ENCODE results near the gene CCDC120.

CCDC120 gene

GRCh38 chrX:49106296-49106695 lies 47.5 kb downstream of the CCDC120 start:
- TF ChIP-seq CTCF (IDR thresholded peaks at IDR 0.05), result no peak

GRCh38 chrX:49106930-49107329 lies 48.1 kb downstream of the CCDC120 start:
- H3K9me3 ChIP-seq, result no peaks in the 10 kb centered on the region
- no peak overlapping the region for H3K4me3 ChIP-seq
- no peak overlapping the region for H3K27ac ChIP-seq
- DNase-seq, result no peak
- no peaks in the 10 kb centered on the region for H3K4me1 ChIP-seq
- TF ChIP-seq CTCF (IDR thresholded peaks at IDR 0.05), result peak in 1 of 2 experiments; percentile 22
- intact Hi-C loops (cut with DNase I; ENCODE audit: low total_unique reads), result no loop called here
- peaks cover 0 to 6% (median 0%) of the 10 kb centered on the region in 3 donors for H3K36me3 ChIP-seq
- no peaks in the 10 kb centered on the region for H3K27me3 ChIP-seq

More at GRCh38 chrX:49106296-49106695, 47.5 kb downstream of the CCDC120 start:
- Histone ChIP-seq H3K27me3 (no peaks in the 10 kb centered on the region), H3K36me3 (no peaks in the 10 kb centered on the region), H3K9me3 (no peaks in the 10 kb centered on the region), H3K4me3 (no peak overlapping the region), H3K4me1 (peaks cover 0 to 4% (median 0%) of the 10 kb centered on the region in 4 donors), H3K27ac (no peak overlapping the region)
- DNase-seq, result no peak
- intact Hi-C loops (cut with DNase I; ENCODE audit: low total_unique reads), result no loop called here

GRCh38 chrX:49108641-49109040 lies 49.8 kb downstream of the CCDC120 start:
- Histone ChIP-seq H3K4me1 (no peaks in the 10 kb centered on the region), H3K4me3 (no peak overlapping the region), H3K27me3 (no peaks in the 10 kb centered on the region), H3K27ac (no peak overlapping the region), H3K36me3 (peaks cover 0 to 23% (median 15%) of the 10 kb centered on the region in 3 donors), H3K9me3 (no peaks in the 10 kb centered on the region)
- DNase-seq, result no peak
- intact Hi-C loops (cut with DNase I; ENCODE audit: low total_unique reads), result no loop called here
- no peak for TF ChIP-seq CTCF (IDR thresholded peaks at IDR 0.05)

GRCh38 chrX:49110417-49110816 lies 51.6 kb downstream of the CCDC120 start:
- Histone ChIP-seq H3K4me3 (no peak overlapping the region), H3K36me3 (peaks cover 0 to 34% (median 18%) of the 10 kb centered on the region in 3 donors), H3K27ac (no peak overlapping the region), H3K27me3 (no peaks in the 10 kb centered on the region), H3K9me3 (no peaks in the 10 kb centered on the region), H3K4me1 (no peaks in the 10 kb centered on the region)
- DNase-seq, result no peak
- intact Hi-C loops (cut with DNase I; ENCODE audit: low total_unique reads), result no loop called here
- no peak for TF ChIP-seq CTCF (IDR thresholded peaks at IDR 0.05)

- intact Hi-C loops (cut with DNase I; ENCODE audit: low total_unique reads), result no loop called here
- Histone ChIP-seq H3K36me3 (peaks cover 0 to 48% (median 30%) of the 10 kb centered on the region in 3 donors), H3K4me3 (no peak overlapping the region), H3K9me3 (no peaks in the 10 kb centered on the region), H3K27ac (no peak overlapping the region), H3K4me1 (no peaks in the 10 kb centered on the region), H3K27me3 (no peaks in the 10 kb centered on the region)
- no peak for DNase-seq
- TF ChIP-seq CTCF (IDR thresholded peaks at IDR 0.05), result no peak
These were observed 53.0 kb downstream of the CCDC120 start for GRCh38 chrX:49111791-49112190.

GRCh38 chrX:49116076-49116475 lies 57.3 kb downstream of the CCDC120 start:
- intact Hi-C loops (cut with DNase I; ENCODE audit: low total_unique reads), result no loop called here
- H3K4me3 ChIP-seq, result no peak overlapping the region

More at GRCh38 chrX:49116076-49116475, 57.3 kb downstream of the CCDC120 start:
- DNase-seq, result no peak
- Histone ChIP-seq H3K9me3 (no peaks in the 10 kb centered on the region), H3K27ac (no peak overlapping the region), H3K27me3 (no peaks in the 10 kb centered on the region), H3K36me3 (peaks cover 0 to 78% (median 51%) of the 10 kb centered on the region in 3 donors), H3K4me1 (no peaks in the 10 kb centered on the region)
- TF ChIP-seq CTCF (IDR thresholded peaks at IDR 0.05), result no peak
